Parathyroid adenoma (tissue), 2 donors: ENCODE data around the gene KIRREL3.

Experiments
- H2AFZ ChIP-seq: fragments of 300-600 bp; sonication (generic); one replicate; pipeline ENCODE4 v1.7.0; 2017; ENCODE audit warnings: antibody characterized with exemption, mild to moderate bottlenecking
- H3K27ac ChIP-seq: fragments of 300-600 bp; sonication (generic); one replicate; pipeline ENCODE4 v1.7.0; 2017
- H3K27me3 ChIP-seq: fragments of 300-600 bp; sonication (generic); one replicate; pipeline ENCODE4 v1.7.0; 2017; ENCODE audit warnings: low read length; ENCODE audit not compliant: control insufficient read depth, insufficient read depth
- H3K36me3 ChIP-seq: fragments of 300-600 bp; sonication (generic); one replicate; pipeline ENCODE4 v1.7.0; 2017; ENCODE audit warnings: low read length; ENCODE audit not compliant: control insufficient read depth, insufficient read depth
- H3K4me1 ChIP-seq: fragments of 300-600 bp; sonication (generic); one replicate; pipeline ENCODE4 v1.7.0; 2017; ENCODE audit warnings: control low read depth
- H3K4me2 ChIP-seq: fragments of 300-600 bp; sonication (generic); one replicate; pipeline ENCODE4 v1.7.0; 2017; ENCODE audit warnings: low read length
- H3K4me3 ChIP-seq: fragments of 300-600 bp; sonication (generic); one replicate; pipeline ENCODE4 v1.7.0; 2017; ENCODE audit warnings: low read depth, low read length
- H3K79me2 ChIP-seq: fragments of 300-600 bp; sonication (generic); one replicate; pipeline ENCODE4 v1.7.0; 2017; ENCODE audit warnings: control low read depth
- H3K9ac ChIP-seq: fragments of 300-600 bp; sonication (generic); one replicate; pipeline ENCODE4 v1.7.0; 2017; ENCODE audit warnings: mild to moderate bottlenecking
- H3K9me3 ChIP-seq: fragments of 300-600 bp; sonication (generic); one replicate; pipeline ENCODE4 v1.7.0; 2017; ENCODE audit warnings: low read length; ENCODE audit not compliant: control insufficient read depth
- TF ChIP-seq, protein P1 (sequence below): fragments of 300-600 bp; sonication (generic); IDR thresholded peaks from one replicate; pipeline ENCODE4 v1.7.0; 2017; ENCODE audit warnings: antibody characterized with exemption, mild to moderate bottlenecking
- donor health status: primary hyperparathyroidism.

The KIRREL3 gene

DNA sequence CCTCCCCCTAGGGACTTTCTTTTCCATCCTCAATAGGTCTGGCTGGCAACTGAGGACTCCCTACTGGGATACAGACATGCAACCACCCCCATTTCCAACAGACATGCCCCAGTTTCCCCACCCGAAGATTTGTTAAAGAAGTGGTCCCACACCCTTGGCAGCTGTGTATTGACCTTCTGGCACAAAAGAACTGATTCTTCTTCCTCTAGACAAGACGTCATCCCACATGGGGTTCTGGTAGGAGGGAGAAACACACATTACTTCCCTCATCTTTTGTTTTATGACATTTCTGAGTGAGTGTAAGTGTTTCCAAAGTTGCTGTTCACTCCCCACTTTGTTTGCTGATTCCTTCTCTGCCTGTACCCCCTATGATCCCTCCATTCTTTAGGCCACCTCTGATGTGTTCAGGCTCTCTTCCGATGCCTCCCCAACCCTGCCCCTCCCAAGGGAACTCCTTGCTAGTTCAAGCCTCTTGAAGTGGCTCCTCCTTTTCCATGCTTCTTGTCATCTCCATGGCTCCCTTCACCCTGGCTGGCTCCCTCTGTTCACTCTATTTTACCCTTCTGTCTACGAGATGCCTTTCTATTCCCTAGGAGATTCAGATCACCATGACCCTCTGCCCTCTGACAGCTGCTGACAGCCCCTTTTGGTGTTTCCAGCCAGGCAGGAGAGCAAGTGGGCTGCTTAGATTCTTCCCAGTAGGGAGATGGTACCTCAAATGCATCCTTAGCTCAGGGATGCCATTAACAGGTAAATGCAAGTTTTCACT is 4.3 kb downstream of the KIRREL3 start:
- H3K79me2 ChIP-seq = no peaks in the 10 kb centered on the region
- no peaks in the 10 kb centered on the region for H3K9me3 ChIP-seq
- no peaks in the 10 kb centered on the region for H3K36me3 ChIP-seq
- no peaks in the 10 kb centered on the region for H3K27me3 ChIP-seq
- no peaks in the 10 kb centered on the region for H3K4me1 ChIP-seq
- H3K4me3 ChIP-seq = no peak overlapping the region
- no peak overlapping the region for H3K27ac ChIP-seq
- TF ChIP-seq, protein P1, sequence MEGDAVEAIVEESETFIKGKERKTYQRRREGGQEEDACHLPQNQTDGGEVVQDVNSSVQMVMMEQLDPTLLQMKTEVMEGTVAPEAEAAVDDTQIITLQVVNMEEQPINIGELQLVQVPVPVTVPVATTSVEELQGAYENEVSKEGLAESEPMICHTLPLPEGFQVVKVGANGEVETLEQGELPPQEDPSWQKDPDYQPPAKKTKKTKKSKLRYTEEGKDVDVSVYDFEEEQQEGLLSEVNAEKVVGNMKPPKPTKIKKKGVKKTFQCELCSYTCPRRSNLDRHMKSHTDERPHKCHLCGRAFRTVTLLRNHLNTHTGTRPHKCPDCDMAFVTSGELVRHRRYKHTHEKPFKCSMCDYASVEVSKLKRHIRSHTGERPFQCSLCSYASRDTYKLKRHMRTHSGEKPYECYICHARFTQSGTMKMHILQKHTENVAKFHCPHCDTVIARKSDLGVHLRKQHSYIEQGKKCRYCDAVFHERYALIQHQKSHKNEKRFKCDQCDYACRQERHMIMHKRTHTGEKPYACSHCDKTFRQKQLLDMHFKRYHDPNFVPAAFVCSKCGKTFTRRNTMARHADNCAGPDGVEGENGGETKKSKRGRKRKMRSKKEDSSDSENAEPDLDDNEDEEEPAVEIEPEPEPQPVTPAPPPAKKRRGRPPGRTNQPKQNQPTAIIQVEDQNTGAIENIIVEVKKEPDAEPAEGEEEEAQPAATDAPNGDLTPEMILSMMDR = no peak
- H2AFZ ChIP-seq = no peak overlapping the region
- H3K4me2 ChIP-seq = no peak overlapping the region
- H3K9ac ChIP-seq = no peak overlapping the region

DNA sequence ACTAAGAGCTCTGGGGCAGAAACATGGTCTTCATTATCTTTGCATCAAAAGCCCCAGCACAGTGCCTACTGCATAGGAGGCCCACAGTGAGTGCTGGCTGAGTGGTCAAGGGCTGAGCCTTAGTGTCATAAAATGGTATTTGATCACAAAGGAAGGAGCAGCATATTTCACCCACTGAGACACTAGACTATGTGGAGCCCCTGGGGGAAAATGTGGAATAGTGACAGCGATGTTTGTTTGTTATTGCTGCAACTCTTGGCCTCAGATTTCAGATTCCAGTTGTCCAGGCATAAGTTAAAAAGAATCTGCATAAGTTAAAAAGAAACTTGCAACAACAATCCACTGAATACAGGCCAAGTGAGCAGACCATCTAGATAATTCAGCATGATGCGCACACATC is 7.0 kb downstream of the KIRREL3 start:
- H2AFZ ChIP-seq = no peak overlapping the region
- no peaks in the 10 kb centered on the region for H3K27me3 ChIP-seq
- H3K4me3 ChIP-seq = no peak overlapping the region
- no peaks in the 10 kb centered on the region for H3K4me1 ChIP-seq
- H3K9ac ChIP-seq = no peak overlapping the region
- no peaks in the 10 kb centered on the region for H3K36me3 ChIP-seq
- no peak overlapping the region for H3K27ac ChIP-seq
- H3K9me3 ChIP-seq = no peaks in the 10 kb centered on the region
- no peak overlapping the region for H3K4me2 ChIP-seq
- TF ChIP-seq, protein P1 = no peak
- H3K79me2 ChIP-seq = no peaks in the 10 kb centered on the region

DNA sequence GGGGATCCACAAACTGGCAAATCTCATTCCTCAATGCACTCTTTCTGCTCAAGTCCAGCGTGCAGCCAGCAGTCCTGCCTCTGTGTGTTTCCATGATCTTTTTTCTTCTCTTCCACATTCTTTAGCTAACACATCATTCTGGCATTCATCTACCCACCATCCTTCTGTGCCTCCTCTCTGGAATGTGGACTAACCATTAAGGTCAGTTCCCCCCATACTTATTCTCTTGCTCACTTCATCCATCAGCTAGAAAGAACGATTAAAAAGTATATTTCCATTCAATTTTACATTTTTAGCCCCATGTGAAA is 7.8 kb downstream of the KIRREL3 start:
- no peaks in the 10 kb centered on the region for H3K27me3 ChIP-seq
- H3K79me2 ChIP-seq = no peaks in the 10 kb centered on the region
- H3K27ac ChIP-seq = no peak overlapping the region
- H3K36me3 ChIP-seq = no peaks in the 10 kb centered on the region
- no peak overlapping the region for H3K4me2 ChIP-seq
- H2AFZ ChIP-seq = no peak overlapping the region
- no peaks in the 10 kb centered on the region for H3K4me1 ChIP-seq
- TF ChIP-seq, protein P1 = no peak
- no peak overlapping the region for H3K4me3 ChIP-seq
- no peak overlapping the region for H3K9ac ChIP-seq
- no peaks in the 10 kb centered on the region for H3K9me3 ChIP-seq

DNA sequence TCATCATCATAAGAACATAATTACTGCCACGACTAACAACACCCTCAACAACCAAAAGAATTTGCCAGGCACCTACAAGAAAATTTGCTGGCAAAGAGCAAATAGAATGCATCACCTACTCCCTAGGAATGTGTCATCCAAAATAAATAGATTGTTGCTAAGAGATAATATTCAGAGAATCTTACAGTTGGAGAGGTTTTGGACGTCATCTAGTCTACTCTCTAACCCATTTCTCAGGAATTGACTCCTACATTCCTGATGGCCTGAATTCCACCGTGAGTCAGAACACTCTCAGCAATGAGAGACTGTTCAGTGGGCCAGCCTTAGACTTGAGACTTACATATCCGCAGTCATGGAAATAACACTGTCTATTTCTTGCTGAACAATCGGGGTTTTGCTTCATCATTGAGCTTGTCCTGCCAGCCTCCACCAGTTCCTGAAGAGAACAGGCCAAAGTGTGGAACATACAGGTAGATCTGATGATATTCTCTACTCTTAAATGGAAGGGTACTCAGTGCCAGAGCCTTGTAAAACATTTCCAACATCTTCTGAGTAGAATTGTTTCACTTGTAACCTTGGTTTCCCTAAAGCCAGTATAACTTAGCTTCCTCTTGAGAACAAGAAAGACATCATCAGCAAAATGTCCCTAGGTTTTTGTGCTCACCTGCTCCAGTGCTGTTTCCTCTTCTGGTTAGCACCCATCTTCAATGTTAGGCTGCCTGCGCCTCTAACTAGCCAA is 8.3 kb downstream of the KIRREL3 start:
- TF ChIP-seq, protein P1 = no peak
- Histone ChIP-seq H3K36me3 (no peaks in the 10 kb centered on the region), H3K9me3 (no peaks in the 10 kb centered on the region), H3K79me2 (no peaks in the 10 kb centered on the region), H3K4me2 (no peak overlapping the region), H3K27me3 (no peaks in the 10 kb centered on the region), H2AFZ (no peak overlapping the region), H3K9ac (no peak overlapping the region), H3K4me3 (no peak overlapping the region), H3K27ac (no peak overlapping the region), H3K4me1 (no peaks in the 10 kb centered on the region)
